Fibroblast of peridontal ligament (primary cell): ENCODE measurements around the gene FGFRL1.

ENCODE experiments used
- DNase-seq: peaks from one replicate; pipeline ENCODE4 v3.0.0-alpha.2; 2010; ENCODE audit errors: extremely low read depth

Gene FGFRL1

GRCh38 chr4:1039493-1040343 lies 28.3 kb downstream of the FGFRL1 start:
- DNase-seq, result peak; percentile 66

GRCh38 chr4:1040344-1041146 lies 29.1 kb downstream of the FGFRL1 start:
- DNase-seq, result no peak

- DNase-seq, result peak; percentile 61
Observed at GRCh38 chr4:1041147-1041935, 29.9 kb downstream of the FGFRL1 start.

GRCh38 chr4:1041936-1042330 lies 30.5 kb downstream of the FGFRL1 start:
- no peak for DNase-seq

GRCh38 chr4:1042352-1043055 lies 31.1 kb downstream of the FGFRL1 start:
- no peak for DNase-seq

- no peak for DNase-seq
Observed at GRCh38 chr4:1043162-1043561, 31.7 kb downstream of the FGFRL1 start.

- peak; percentile 99 for DNase-seq
Observed at GRCh38 chr4:1043651-1044468, 32.4 kb downstream of the FGFRL1 start.

GRCh38 chr4:1044469-1045192 lies 33.2 kb downstream of the FGFRL1 start:
- no peak for DNase-seq

GRCh38 chr4:1045193-1045594 lies 33.8 kb downstream of the FGFRL1 start:
- DNase-seq, result no peak

- no peak for DNase-seq
Observed at GRCh38 chr4:1045595-1046201, 34.3 kb downstream of the FGFRL1 start.

- peak; percentile 64 for DNase-seq
Observed at GRCh38 chr4:1046581-1047011, 35.2 kb downstream of the FGFRL1 start.

- DNase-seq, result peak; percentile 74
Observed at GRCh38 chr4:1047106-1047975, 35.9 kb downstream of the FGFRL1 start.

GRCh38 chr4:1047976-1048772 lies 36.7 kb downstream of the FGFRL1 start:
- no peak for DNase-seq

- DNase-seq, result no peak
Observed at GRCh38 chr4:1048773-1049590, 37.6 kb downstream of the FGFRL1 start.

- no peak for DNase-seq
Observed at GRCh38 chr4:1049591-1049905, 38.1 kb downstream of the FGFRL1 start.

GRCh38 chr4:1050486-1051213 lies 39.2 kb downstream of the FGFRL1 start:
- DNase-seq, result no peak
